ENCODE measurements around the gene PRSS57. TPM values are rescaled to one million over a fixed set of nuclear protein-coding genes. Genes with fewer than 3 reads are reported as not detected.

PRSS57 gene
- total and polyA plus RNA-seq, 2 of the 13 experiments (the other 11 are each of a cell fraction or from before 2014, with no cell fraction given): 0.12 TPM; not detected in 1

GRCh38 chr19:739998-740715, 44.9 kb upstream of the PRSS57 start (continued):
- TF ChIP-seq ZNF230 (CRISPR knock-in tag; IDR thresholded peaks at IDR 0.05) (peak; percentile 88), ZNF24 (IDR thresholded peaks at IDR 0.05) (no peak), EED (CRISPR knock-in tag; IDR thresholded peaks at IDR 0.05) (0 out of 2 replicates have a peak, but pooled peaks have one; percentile 55), TP53 (CRISPR knock-in tag; conservative IDR thresholded peaks at IDR 0.05) (no peak), SMARCE1 (IDR thresholded peaks at IDR 0.05; ENCODE audit: borderline replicate concordance) (no peak), ZHX1 (CRISPR knock-in tag; IDR thresholded peaks at IDR 0.05; ENCODE audit: low read depth) (peak; percentile 86), ZNF431 (CRISPR knock-in tag; IDR thresholded peaks at IDR 0.05; ENCODE audit: borderline replicate concordance, low read depth) (peak; percentile 85), ATF5 (CRISPR knock-in tag; IDR thresholded peaks at IDR 0.05; ENCODE audit: low read depth) (peak; percentile 92; the same call in 1 of the 2 replicates), SNAPC5 (CRISPR knock-in tag; IDR thresholded peaks at IDR 0.05; ENCODE audit: borderline replicate concordance) (no peak), AGO2 (optimal IDR thresholded peaks at IDR 0.05; ENCODE audit: low read depth, low read length) (peak; percentile 73), CTCF (CRISPR knock-in tag; IDR thresholded peaks at IDR 0.05) (0 out of 2 replicates have a peak, but pooled peaks have one; percentile 2), ZNF549 (CRISPR knock-in tag; IDR thresholded peaks at IDR 0.05) (no peak), REL (CRISPR knock-in tag; conservative IDR thresholded peaks at IDR 0.05) (no peak), FIP1L1 (IDR thresholded peaks at IDR 0.05; ENCODE audit: borderline replicate concordance, insufficient read depth, low read depth, low read length) (no peak), RBAK (CRISPR knock-in tag; IDR thresholded peaks at IDR 0.05) (no peak; the same call in 1 of the 2 replicates), SMAD9 (CRISPR knock-in tag; IDR thresholded peaks at IDR 0.05) (0 out of 2 replicates have a peak, but pooled peaks have one; percentile 56), TSC22D2 (CRISPR knock-in tag; IDR thresholded peaks at IDR 0.05; ENCODE audit: borderline replicate concordance) (no peak), ZNF143 (CRISPR knock-in tag; IDR thresholded peaks at IDR 0.05) (no peak), NFE2L1 (CRISPR knock-in tag; IDR thresholded peaks at IDR 0.05; ENCODE audit: borderline replicate concordance) (no peak), EEA1 (CRISPR knock-in tag; IDR thresholded peaks at IDR 0.05; ENCODE audit: borderline replicate concordance) (no peak), IRF2 (CRISPR knock-in tag; IDR thresholded peaks at IDR 0.05) (peak; percentile 35; the same call in 1 of the 2 replicates), TCF7L2 (IDR thresholded peaks at IDR 0.05; ENCODE audit: low read depth, low read length) (no peak)

All from HepG2 (cell line).